Hepatocyte (in vitro differentiated cells): Measurements from ENCODE around the gene AKR1B1. TPM values are rescaled to one million over a fixed set of nuclear protein-coding genes. Genes with fewer than 3 reads are reported as not detected.

Experiments
- DNase-seq: peaks from one replicate; pipeline ENCODE4 v3.0.0-alpha.2; 2016; ENCODE audit warnings: low spot score
- H2AFZ ChIP-seq: fragments of 200-600 bp; sonication (generic); 2 replicates; pipeline ENCODE4 v1.6.0; 2016; ENCODE audit warnings: antibody characterized with exemption, mild to moderate bottlenecking
- H3K27ac ChIP-seq: fragments of 200-600 bp; sonication (generic); 2 replicates; pipeline ENCODE4 v1.5.1; 2016; ENCODE audit warnings: mild to moderate bottlenecking
- H3K27me3 ChIP-seq: fragments of 200-600 bp; sonication (generic); 2 replicates; pipeline ENCODE4 v1.6.1; 2016
- H3K36me3 ChIP-seq: fragments of 200-600 bp; sonication (generic); replicated peaks from 2 replicates; pipeline ENCODE4 v1.5.1; 2016; ENCODE audit warnings: low read depth; ENCODE audit not compliant: insufficient read depth
- H3K4me1 ChIP-seq: fragments of 200-600 bp; sonication (generic); 2 replicates; pipeline ENCODE4 v1.5.1; 2016; ENCODE audit warnings: mild to moderate bottlenecking, moderate library complexity; ENCODE audit not compliant: insufficient read depth
- H3K4me2 ChIP-seq: fragments of 200-600 bp; sonication (generic); 2 replicates; pipeline ENCODE4 v1.6.0; 2016
- H3K4me3 ChIP-seq: fragments of 200-600 bp; sonication (generic); 2 replicates; pipeline ENCODE4 v1.5.1; 2016; ENCODE audit warnings: mild to moderate bottlenecking
- H3K79me2 ChIP-seq: fragments of 200-600 bp; sonication (generic); 2 replicates; pipeline ENCODE4 v1.6.0; 2017; ENCODE audit warnings: mild to moderate bottlenecking
- H3K9me2 ChIP-seq: fragments of 200-600 bp; sonication (generic); replicated peaks from 2 replicates; pipeline ENCODE4 v1.6.0; 2017; ENCODE audit warnings: mild to moderate bottlenecking; ENCODE audit not compliant: insufficient read depth
- H3K9me3 ChIP-seq: fragments of 200-600 bp; sonication (generic); 2 replicates; pipeline ENCODE4 v1.5.1; 2016; ENCODE audit warnings: low read depth, mild to moderate bottlenecking
- H4K20me1 ChIP-seq: fragments of 200-600 bp; sonication (generic); 2 replicates; pipeline ENCODE4 v1.6.0; 2016; ENCODE audit warnings: mild to moderate bottlenecking; ENCODE audit not compliant: insufficient read depth, poor library complexity, severe bottlenecking
- EZH2 ChIP-seq: fragments of 200-600 bp; sonication (generic); IDR thresholded peaks from 2 replicates; pipeline ENCODE4 v1.6.1; 2016; ENCODE audit warnings: antibody characterized with exemption, mild to moderate bottlenecking, borderline replicate concordance
- EZH2phosphoT487 ChIP-seq: fragments of 200-600 bp; sonication (generic); IDR thresholded peaks from one replicate; pipeline ENCODE4 v1.6.1; 2018; ENCODE audit warnings: antibody characterized with exemption, mild to moderate bottlenecking, low read depth, moderate library complexity; ENCODE audit not compliant: unreplicated experiment, severe bottlenecking
- WGBS: methylation state at CpG from one replicate; pipeline ENCODE4 v1.1.6; 2016; ENCODE audit warnings: low lambda C conversion rate; ENCODE audit errors: missing lambda C conversion rate; 5-methylcytosine and 5-hydroxymethylcytosine counted together
- polyA plus RNA-seq: library from polyadenylated mRNA; unstranded; fragments of >200 nt; fragmentation: Nextera tagmentation; extraction: Ambion mirVana; gene quantifications from 2 replicates; pipeline ENCODE4 v1.2.1, GENCODE V29; 2016
- total RNA-seq: library from RNA; depleted of rRNA; stranded (reverse); fragments of >200 nt; gene quantifications from 2 replicates; pipeline ENCODE4 v1.2.3, GENCODE V29; 2014
- TF ChIP-seq, protein P1 (sequence below): fragments of 200-600 bp; sonication (generic); IDR thresholded peaks from 2 replicates; pipeline ENCODE4 v1.5.1; 2016; ENCODE audit warnings: antibody characterized with exemption, mild to moderate bottlenecking; ENCODE audit not compliant: poor library complexity

AKR1B1 gene
- total and polyA plus RNA-seq, 2 experiments from 2014 or later, result 129 to 342 TPM

DNA sequence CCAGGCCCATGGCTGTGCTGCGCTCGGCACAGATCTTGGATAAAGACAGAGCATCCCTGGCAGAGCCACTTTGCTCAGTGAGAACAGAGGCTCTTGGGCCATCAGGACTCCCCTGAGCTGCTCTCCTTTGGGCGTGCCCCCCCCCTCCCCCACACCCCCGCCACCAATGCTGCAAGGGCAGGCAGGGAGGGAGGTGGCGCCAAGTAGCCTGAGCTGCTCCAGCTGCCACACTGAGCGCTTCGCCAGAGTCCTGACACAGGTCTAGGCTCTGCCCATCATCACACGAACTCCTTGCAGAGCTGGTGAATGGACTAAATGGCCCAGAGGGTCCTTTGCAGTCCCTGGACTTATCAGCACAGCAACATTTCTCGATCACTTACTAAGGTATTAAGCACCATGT, 12.5 kb downstream of the AKR1B1 start:
- Histone ChIP-seq H3K9me3 (no peaks in the 10 kb centered on the region), H3K27ac (no peak overlapping the region), H2AFZ (no peak overlapping the region), H4K20me1 (no peaks in the 10 kb centered on the region), H3K4me1 (peaks cover 4% of the 10 kb centered on the region), H3K79me2 (no peaks in the 10 kb centered on the region), H3K27me3 (no peaks in the 10 kb centered on the region), H3K9me2 (no peaks in the 10 kb centered on the region), H3K4me2 (no peak overlapping the region), H3K4me3 (no peak overlapping the region), H3K36me3 (no peaks in the 10 kb centered on the region)
- no peak for TF ChIP-seq EZH2
- TF ChIP-seq, protein P1, sequence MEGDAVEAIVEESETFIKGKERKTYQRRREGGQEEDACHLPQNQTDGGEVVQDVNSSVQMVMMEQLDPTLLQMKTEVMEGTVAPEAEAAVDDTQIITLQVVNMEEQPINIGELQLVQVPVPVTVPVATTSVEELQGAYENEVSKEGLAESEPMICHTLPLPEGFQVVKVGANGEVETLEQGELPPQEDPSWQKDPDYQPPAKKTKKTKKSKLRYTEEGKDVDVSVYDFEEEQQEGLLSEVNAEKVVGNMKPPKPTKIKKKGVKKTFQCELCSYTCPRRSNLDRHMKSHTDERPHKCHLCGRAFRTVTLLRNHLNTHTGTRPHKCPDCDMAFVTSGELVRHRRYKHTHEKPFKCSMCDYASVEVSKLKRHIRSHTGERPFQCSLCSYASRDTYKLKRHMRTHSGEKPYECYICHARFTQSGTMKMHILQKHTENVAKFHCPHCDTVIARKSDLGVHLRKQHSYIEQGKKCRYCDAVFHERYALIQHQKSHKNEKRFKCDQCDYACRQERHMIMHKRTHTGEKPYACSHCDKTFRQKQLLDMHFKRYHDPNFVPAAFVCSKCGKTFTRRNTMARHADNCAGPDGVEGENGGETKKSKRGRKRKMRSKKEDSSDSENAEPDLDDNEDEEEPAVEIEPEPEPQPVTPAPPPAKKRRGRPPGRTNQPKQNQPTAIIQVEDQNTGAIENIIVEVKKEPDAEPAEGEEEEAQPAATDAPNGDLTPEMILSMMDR, result no peak
- no peak for TF ChIP-seq EZH2phosphoT487
- 95% methylated on average over 8 of the region's 9 CpGs for WGBS
- DNase-seq, result no peak

DNA sequence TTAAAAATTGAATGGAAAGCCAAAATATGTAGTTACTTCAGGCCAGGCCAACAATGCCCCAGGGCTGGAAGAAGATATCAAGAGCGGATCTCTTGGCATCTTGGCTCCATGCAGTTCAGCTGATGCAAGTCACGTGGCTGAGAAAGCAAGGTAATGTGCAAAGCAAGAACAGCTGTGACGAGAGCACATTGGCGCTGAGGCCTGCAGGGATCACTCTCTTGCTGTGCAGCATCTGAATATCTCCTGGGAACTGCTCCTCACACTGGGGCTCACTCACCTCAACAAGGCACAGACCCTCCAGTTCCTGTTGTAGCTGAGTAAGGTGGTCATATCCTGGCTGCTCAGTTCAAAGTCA, 14.0 kb downstream of the AKR1B1 start:
- no peak for DNase-seq
- no peaks in the 10 kb centered on the region for H4K20me1 ChIP-seq
- no peaks in the 10 kb centered on the region for H3K4me1 ChIP-seq
- H3K27me3 ChIP-seq, result no peaks in the 10 kb centered on the region
- TF ChIP-seq EZH2phosphoT487 (no peak), EZH2 (no peak)
- TF ChIP-seq, protein P1, result no peak
- no peaks in the 10 kb centered on the region for H3K9me3 ChIP-seq
- H3K4me3 ChIP-seq, result no peak overlapping the region
- no peak overlapping the region for H3K4me2 ChIP-seq
- H3K36me3 ChIP-seq, result no peaks in the 10 kb centered on the region
- 87% methylated on average over 4 of the region's 4 CpGs for WGBS
- no peaks in the 10 kb centered on the region for H3K9me2 ChIP-seq
- no peak overlapping the region for H3K27ac ChIP-seq
- H2AFZ ChIP-seq, result no peak overlapping the region
- H3K79me2 ChIP-seq, result no peaks in the 10 kb centered on the region

DNA sequence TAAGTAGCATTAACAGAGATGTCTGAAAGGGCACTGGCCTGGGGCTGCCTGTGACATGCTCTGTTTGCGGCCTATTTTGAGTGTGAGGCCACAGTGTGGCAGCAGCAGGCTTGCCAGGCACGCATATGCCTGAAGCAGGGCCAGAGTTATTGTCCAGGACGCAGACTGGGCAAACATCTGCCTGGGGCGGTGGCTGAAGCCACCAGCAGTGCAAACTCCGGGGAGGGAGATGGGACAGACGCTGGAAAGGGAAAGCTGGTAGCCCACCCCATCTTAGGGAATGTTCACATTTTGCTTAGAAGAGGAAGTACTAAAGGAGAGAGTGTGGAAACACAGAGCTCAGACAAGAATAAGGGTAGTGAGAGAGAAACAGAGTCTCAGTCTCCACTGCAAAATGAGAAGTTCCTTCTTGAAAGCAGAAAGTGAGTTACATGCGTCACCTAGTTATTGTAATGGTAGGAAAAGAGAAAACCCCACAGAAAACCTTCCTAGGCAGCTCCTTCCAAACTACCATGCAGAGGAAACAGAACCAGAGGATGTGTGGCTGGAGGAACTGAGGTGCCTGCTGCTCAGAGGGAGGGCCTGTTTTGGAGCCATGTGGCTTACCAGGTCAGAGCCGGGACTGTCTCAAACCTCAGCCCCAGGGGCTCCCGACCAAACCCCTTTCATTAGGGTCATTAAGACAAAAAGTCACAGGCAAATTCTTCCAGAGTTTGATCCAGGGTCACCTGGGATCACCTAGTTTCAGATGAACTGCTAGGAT, 14.5 kb downstream of the AKR1B1 start:
- no peaks in the 10 kb centered on the region for H3K36me3 ChIP-seq
- no peaks in the 10 kb centered on the region for H3K27me3 ChIP-seq
- H3K79me2 ChIP-seq, result no peaks in the 10 kb centered on the region
- H4K20me1 ChIP-seq, result no peaks in the 10 kb centered on the region
- WGBS, result 87% methylated on average over 9 of the region's 9 CpGs
- H3K4me1 ChIP-seq, result no peaks in the 10 kb centered on the region
- H3K9me3 ChIP-seq, result no peaks in the 10 kb centered on the region
- no peak overlapping the region for H3K27ac ChIP-seq
- H3K4me3 ChIP-seq, result no peak overlapping the region
- H2AFZ ChIP-seq, result no peak overlapping the region
- H3K9me2 ChIP-seq, result no peaks in the 10 kb centered on the region
- DNase-seq, result no peak
- TF ChIP-seq EZH2, result no peak
- TF ChIP-seq EZH2phosphoT487, result no peak
- TF ChIP-seq, protein P1, result no peak
- no peak overlapping the region for H3K4me2 ChIP-seq
